Stimulated activated CD4-positive, alpha-beta T cell treated with anti-CD3 and anti-CD28 coated beads, Interleukin-12 subunit alpha, Interleukin-12 subunit beta, amount 100 ng/mL, for 4 hours (primary cell): Measurements from ENCODE around the gene PPP2R5E.

Source experiments
- DNase-seq: peaks from one replicate; pipeline ENCODE4 v3.0.0-alpha.2; 2020

PPP2R5E gene

GRCh38 chr14:63362389-63362819 lies 180.8 kb downstream of the PPP2R5E start:
- no peak for DNase-seq

- no peak for DNase-seq
Observed at GRCh38 chr14:63361790-63362189, 181.4 kb downstream of the PPP2R5E start.

DNA sequence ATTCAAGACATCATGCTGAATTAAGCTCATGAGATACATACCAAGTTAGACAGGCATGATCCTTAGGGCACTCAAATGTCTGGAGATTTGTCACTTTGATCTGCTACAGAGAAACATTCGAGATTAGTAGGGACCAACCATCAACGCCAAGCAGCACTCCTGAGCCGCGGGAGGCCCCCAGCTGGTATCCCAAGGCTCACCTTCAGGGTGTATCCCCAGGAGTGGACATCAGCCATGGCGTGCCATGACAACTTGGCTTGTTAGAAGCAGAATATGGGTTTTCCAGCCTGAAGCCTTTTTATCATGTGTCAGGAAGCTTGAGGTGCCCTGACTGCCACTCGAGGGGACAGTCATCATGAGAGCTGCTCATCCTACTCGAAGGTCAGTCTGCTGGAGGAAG lies 185.3 kb downstream of the PPP2R5E start:
- DNase-seq, result no peak

DNA sequence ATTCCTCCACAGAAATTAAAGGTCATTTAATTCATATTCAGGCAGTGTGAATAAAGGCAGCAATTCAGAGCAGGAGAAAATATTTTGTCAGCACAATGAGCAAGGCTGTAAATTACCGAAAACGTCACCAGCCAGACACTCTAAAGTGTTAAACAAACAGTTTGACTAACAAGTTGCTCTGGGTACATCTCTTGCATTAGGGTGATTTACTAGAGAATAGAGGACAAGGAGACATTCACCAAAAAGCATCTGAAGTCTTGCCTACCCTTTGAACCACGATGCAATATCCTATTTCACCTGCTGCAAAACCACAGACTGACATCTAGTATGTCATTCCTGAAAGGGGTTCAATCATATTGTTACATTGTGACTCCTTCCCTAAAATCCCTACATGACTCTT lies 197.4 kb downstream of the PPP2R5E start:
- no peak for DNase-seq

DNA sequence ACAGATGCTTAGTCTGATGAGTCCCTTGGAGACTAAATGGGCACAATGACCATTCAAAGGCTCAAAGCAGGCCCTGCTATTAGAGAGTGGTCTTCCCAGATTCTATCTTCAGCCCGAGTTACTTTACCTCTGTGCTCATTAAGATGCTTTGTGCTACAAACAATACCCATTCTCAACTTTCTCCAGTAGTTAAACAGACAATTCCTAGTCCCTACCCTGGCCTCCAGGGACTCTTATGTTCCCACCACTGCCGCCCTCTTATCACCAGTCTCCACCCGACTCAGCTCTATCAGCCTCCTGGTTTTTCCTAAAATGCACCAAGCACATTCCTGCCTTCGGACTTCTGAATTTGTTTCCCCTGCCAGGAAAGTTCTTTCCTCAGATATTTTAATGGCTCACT lies 198.8 kb downstream of the PPP2R5E start:
- DNase-seq, result no peak

DNA sequence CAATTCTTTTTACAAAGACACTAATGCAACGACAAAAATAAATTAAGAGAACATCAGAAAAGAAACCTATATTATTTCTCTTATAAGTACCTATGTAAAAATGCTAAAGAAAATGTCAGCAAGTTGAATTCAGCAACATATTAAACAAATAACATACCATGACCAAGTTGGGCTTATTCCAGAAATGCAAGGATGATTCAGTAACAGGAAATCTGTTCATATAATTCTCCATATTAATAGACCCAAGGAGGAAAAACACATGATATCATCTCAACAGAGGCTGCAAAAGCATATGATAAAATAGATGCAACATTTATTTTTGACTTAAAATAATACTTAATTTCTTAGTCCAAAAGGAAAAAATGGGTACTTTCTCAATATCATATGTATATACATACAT lies 199.3 kb downstream of the PPP2R5E start:
- no peak for DNase-seq

- no peak for DNase-seq
Observed at GRCh38 chr14:63342371-63342770, 200.8 kb downstream of the PPP2R5E start.

DNA sequence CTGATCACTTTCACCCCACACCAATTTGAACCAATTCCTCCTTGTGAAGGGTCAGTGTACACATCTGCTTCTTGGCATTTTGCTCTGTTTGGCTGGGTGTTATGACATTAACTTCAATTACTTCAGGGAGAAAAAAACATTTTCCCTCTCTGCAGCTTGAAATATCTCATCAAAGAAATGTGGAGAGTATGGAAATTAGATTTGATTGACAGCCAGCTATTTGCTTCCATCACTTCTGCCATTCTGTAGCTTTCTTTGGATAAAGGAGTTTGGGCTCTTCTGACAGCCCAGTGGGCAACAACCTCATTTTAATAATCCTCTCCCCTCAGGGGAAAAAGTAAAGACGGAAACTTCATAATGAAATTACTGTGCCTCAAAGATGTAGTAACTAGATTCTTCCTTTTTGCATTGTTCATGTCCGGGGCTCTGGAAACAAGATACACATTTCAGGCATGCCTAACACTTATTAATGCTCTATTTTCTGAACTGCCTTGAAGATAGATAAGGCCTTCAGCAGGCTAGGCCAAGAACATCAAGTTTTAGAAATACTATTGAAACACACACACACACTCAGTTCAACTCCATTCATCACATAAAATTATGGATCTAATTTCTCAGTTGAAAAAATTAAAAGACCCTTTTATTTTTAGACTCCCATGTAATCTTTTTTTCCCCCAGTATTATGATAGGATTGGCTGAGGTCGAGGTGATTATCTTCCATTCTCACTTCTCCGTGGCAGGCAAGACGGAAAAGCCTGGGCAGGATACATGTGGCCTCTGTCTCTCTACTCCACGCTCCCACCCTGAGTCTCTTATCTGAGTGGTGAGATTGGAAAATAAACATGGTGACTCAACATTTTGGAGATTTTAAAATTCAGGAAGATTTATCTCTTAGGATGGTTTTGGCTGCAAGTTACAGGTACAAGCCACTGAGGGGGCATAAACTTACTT lies 214.1 kb downstream of the PPP2R5E start:
- DNase-seq, result no peak

GRCh38 chr14:63326840-63327239 lies 216.3 kb downstream of the PPP2R5E start:
- no peak for DNase-seq

- no peak for DNase-seq
Observed at GRCh38 chr14:63322897-63323573, 220.1 kb downstream of the PPP2R5E start.

GRCh38 chr14:63322472-63322871 lies 220.7 kb downstream of the PPP2R5E start:
- no peak for DNase-seq
